Measurements from ENCODE around the gene TOMM7.
A peak's percentile ranks its signal among the peaks of the same experiment; 100 is the strongest.
"Not testable (repeated sequence)": the region's sequence is repeated elsewhere in the genome, so short reads cannot be mapped to it uniquely, and the experiment has no call there.

TOMM7 gene

GRCh38 chr7:22821702-22822485 is 755 bp downstream of the TOMM7 start:
- DNase-seq, result peak; percentile 19

DNA sequence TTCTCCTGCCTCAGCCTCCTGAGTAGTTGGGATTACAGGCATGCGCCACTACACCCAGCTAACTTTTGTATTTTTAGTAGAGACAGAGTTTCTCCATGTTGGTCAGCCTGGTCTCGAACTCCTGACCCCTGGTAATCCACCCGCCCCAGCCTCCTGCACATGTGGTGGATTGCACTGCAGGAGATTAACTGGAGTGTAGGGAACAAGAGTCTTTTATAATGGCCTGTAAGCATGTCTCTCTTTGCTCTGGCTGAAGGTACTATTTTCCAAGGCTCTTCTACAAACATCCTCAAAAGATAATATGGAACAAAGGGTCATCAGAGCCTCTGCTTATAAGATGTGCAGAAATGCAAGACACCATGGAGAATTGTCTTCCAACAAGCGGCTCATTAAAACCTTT is 3.2 kb downstream of the TOMM7 start:
- no peak for DNase-seq

- peak; percentile 31 for DNase-seq
Observed at GRCh38 chr7:22814261-22815208, 8.1 kb downstream of the TOMM7 start.

- no peak for DNase-seq
Observed at GRCh38 chr7:22812353-22812752, 10.3 kb downstream of the TOMM7 start.

DNA sequence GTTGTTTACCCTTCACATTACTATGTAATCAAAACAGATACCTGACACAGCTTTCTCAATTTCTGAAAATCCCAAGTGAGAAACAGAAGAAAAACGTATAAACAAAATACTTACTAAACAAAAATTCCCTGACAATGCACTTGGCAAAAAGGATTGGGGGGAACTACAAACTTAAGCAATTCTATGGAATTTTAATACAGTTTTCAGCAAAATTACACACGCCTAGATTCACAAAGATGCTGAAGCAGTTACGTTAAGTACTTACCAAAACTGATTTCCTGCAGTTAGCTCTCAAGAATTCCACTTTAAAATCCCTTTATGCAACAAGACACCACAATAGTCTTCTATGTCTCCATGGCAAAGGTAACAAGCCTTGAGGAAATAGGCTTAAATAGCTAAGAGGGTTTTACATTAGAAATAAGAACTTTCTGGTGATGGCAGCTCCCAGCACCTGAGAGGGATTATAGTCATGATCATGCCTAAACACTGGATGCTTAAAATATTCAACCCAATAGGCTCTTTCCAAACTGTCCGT is 10.8 kb downstream of the TOMM7 start:
- no peak for DNase-seq

DNA sequence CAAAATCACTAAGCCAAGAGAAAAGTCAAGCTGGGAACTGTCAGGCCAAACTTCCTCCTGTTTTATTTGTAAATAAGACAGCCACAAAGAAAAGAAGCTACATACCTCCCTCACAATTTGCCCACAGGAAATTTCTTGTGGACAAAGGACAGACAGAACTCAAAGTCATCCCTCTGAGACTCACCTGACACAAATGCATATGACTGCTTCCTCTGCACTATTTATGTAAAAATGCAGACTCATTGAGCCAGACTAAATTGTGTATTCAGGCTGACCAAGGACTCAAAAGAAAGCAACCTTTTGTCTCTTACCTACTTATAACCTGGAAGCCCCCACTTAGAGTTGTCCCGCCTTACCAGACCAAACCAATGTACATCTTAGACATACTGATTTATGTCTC is 11.8 kb downstream of the TOMM7 start:
- DNase-seq, result no peak

DNA sequence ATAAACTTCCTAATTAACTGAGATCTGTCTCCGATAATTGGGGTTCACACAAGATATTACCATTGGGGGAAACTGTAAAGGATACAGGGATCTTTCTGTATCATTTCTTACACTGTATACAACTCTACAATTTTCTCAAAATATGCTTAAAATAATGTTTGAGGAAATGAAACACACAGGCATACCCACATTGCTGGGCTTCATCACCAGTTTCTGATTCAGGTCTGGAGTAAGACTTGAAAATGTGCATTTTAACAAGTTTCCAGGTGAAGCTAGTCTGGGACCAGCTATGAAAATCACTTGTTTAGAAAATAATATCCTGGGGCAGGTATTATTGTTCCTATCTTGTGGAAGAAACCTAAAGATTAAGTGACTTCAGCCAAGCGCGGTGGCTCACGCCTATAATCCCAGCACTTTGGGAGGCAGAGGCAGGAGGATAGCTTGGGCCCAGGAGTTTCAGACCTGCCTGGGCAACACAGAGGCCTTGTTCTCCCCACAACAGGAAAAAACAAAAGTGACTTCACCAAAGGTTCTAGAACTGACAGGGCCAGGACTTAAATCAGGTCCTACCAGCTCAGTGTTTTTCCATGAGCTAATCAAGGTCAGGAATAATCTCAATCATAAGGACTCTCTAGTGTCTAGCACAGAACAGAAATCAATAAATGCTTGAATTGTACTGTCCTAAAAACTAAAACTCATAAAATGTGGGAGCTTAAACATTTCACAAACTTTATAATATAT is 12.6 kb downstream of the TOMM7 start:
- no peak for DNase-seq

DNA sequence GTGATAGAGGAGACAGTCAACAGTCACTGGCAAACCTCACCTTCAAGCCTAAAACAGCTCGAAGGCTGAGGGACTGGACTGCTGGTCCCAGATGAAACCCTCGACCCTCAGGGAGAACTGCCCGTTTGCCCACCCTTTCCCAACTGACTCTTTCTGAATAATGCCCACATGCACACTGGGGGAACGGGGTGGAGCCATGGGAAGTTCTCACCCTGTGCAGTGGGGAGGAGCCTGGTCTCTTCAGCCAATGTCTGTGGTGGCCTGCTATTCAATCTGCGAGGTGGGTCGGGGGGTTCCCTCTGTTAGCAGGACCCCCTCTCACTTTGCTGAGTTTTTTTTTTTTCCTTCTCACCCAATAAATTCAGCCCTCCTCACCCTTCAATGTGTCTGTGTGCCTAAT is 14.5 kb downstream of the TOMM7 start:
- DNase-seq, result no peak

DNA sequence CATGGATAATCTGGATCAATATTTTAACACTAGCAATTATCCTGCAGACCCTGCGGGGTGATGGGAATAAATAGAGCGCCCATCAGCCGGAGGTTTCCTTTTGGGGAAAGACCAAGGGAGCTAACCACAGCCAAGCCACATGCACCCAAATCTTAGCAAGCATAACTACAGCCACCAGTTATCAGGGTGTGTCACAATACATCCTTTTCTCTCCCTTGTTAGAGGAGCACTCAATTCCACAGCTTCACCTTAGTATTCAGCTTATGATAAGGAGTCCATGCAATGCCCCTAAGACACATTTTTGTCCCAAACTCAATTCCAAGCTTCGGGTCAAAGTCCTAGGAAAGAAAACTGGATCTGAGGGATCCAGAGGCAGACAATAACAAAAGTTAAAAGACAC is 15.9 kb downstream of the TOMM7 start:
- DNase-seq, result no peak

GRCh38 chr7:22805227-22805626 is 17.4 kb downstream of the TOMM7 start:
- DNase-seq, result no peak

DNA sequence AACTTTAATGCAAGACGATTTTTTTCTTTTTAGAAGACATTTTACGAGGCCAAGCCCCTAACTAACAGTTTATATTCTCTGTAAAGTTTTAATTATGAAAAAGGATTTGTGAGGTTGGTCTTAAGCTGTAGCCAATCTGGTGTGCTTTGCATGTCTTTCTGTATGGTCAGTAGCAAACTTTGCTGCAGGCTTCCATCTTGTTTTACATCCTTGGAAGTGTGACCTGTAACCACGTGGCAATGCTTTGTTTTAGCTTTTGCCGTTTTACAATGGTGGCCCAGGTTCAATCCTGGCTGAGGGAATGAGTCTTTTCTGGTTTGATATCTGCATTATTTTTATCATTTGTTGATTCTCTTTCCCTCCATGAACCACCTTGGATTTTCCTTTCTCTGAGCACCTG is 19.8 kb downstream of the TOMM7 start:
- not testable (repeated sequence) for DNase-seq

DNA sequence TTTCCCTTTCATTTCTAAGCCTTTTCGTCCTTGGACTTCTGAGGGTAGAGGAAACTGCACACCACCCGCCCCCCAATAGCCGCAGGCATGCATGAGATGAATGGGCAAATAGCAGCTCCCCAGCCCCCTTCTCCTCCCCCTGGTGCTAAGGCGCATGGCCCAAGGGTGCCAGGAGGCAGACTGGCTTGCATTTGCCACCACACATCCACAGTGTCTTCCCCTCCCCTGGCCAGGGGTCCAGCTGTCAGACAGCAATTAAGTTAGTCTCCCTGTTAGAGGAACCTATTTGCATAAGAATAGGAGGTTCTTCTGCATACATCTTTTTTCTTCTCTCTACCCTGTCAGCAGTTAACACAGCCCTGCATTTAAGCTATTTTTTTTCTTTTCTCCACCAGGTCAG is 20.2 kb downstream of the TOMM7 start:
- no peak for DNase-seq

GRCh38 chr7:22801912-22802311 is 20.7 kb downstream of the TOMM7 start:
- no peak for DNase-seq

DNA sequence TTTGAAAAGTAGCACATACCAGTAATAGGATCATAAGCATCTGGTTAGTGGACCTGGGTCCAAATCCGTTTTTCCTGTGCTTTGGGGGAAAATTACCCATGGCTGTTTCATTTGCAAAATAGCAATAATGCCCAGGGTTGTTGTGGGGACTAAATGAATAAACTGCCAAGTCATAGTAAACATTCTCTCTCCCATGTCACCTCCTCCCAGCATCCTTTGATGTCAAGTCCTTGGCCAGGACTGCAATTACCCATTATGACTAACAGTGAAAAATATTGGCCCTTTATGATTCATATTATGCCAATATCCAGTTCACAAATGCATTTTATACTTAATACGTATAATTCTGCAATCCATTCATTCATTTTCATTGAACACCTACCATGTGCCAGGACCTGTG is 23.0 kb downstream of the TOMM7 start:
- no peak for DNase-seq

- peak; percentile 15 for DNase-seq
Observed at GRCh38 chr7:22793593-22794462, 28.8 kb downstream of the TOMM7 start.

GRCh38 chr7:22791204-22792158 is 31.2 kb downstream of the TOMM7 start:
- peak; percentile 65 for DNase-seq

DNA sequence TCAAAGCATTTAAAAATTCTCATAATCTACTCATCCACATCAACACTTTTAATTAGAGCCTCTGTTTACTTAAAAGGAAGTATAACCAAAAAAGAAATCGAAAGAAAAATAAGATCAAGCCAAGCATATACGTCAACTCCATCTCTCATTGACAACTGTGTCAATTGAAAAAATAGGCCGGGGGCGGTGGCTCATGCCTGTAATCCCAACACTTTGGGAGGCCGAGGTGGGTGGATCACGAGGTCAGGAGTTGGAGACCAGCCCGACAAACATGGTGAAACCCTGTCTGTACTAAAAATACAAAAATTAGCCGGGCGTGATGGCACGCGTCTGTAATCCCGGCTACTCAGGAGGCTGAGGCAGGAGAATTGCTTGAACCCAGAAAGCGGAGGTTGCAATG is 32.0 kb downstream of the TOMM7 start:
- not testable (repeated sequence) for DNase-seq

- no peak for DNase-seq
Observed at GRCh38 chr7:22787951-22788350, 34.7 kb downstream of the TOMM7 start.

DNA sequence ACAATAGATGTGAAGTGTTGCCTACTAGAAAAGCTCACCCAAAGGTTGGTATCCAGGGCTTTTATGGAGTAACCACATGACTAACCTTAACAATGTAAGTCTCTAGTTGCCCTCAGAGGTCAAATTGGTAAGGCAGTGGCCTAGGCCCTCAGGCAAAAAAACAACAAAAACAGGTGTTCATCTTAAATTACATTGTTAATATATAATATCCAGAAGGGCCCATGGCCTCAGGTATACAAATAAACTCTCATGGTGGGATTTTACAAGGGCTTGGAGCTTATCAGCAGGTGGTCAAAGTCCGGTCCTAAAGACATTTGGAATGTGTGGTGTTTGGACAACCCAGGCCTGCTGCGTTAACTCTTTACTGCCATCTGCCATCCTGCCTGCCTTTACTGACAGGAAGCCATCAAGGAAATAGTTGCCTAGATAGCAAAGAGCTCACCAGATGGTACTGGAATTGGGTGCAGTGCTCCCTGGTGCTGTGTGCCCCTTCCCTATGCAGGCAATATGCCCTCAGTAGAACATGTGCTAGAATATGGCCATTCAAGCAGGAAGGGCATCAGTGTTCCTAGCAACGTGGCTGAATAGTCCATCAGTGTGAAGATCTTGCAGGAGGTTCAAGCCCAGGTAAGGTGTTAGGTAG is 36.2 kb downstream of the TOMM7 start:
- no peak for DNase-seq

DNA sequence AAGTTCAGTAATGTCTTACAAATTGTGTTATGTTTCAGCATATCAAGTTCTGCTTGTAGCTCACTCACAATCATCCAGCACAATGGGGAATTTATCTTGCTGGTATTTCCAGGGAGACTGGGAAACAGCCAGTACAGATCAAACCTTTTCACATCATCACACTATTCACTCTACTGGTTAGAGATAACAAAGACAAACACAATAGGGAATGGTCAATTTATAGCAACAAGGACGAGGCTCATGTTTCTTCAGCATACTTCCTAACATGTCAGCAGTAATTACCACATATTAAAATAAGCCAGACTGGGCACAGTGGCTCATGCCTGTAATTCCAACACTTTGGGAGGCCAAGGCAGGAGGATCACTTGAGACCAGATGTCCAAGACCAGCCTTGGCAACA is 38.3 kb downstream of the TOMM7 start:
- DNase-seq, result no peak

Measured in fibroblast of skin of scalp (primary cell).